ENCODE measurements around the gene UACA. TPM values are rescaled to one million over a fixed set of nuclear protein-coding genes. Genes with fewer than 3 reads are reported as not detected.

The UACA gene
- total and polyA plus RNA-seq, 9 of the 15 experiments (the other 6 are each of a cell fraction or from before 2014, with no cell fraction given): 0.06 to 0.33 (median 0.15) TPM; not detected in 5

DNA sequence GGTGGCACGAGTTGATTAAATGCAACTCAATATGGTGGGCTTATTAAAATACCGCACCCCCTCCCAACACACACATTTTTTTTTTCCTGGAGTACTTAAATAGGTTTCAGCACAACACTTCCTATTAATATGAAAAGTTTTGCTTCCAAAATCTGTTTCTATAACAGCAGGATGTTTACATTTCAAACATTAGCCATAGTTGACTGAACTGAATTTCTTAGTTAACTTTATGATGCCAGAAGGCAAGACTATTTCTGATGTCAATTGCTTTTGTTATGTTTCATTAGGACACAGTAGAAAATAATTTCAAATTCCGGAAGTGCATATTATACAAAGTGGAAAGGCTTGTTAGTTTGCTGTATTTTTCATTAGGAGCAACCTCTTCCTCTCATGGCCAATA lies 104.7 kb downstream of the UACA start (continued):
- no peak for TF ChIP-seq YBX1 (IDR thresholded peaks at IDR 0.05)
- TF ChIP-seq, protein P1, sequence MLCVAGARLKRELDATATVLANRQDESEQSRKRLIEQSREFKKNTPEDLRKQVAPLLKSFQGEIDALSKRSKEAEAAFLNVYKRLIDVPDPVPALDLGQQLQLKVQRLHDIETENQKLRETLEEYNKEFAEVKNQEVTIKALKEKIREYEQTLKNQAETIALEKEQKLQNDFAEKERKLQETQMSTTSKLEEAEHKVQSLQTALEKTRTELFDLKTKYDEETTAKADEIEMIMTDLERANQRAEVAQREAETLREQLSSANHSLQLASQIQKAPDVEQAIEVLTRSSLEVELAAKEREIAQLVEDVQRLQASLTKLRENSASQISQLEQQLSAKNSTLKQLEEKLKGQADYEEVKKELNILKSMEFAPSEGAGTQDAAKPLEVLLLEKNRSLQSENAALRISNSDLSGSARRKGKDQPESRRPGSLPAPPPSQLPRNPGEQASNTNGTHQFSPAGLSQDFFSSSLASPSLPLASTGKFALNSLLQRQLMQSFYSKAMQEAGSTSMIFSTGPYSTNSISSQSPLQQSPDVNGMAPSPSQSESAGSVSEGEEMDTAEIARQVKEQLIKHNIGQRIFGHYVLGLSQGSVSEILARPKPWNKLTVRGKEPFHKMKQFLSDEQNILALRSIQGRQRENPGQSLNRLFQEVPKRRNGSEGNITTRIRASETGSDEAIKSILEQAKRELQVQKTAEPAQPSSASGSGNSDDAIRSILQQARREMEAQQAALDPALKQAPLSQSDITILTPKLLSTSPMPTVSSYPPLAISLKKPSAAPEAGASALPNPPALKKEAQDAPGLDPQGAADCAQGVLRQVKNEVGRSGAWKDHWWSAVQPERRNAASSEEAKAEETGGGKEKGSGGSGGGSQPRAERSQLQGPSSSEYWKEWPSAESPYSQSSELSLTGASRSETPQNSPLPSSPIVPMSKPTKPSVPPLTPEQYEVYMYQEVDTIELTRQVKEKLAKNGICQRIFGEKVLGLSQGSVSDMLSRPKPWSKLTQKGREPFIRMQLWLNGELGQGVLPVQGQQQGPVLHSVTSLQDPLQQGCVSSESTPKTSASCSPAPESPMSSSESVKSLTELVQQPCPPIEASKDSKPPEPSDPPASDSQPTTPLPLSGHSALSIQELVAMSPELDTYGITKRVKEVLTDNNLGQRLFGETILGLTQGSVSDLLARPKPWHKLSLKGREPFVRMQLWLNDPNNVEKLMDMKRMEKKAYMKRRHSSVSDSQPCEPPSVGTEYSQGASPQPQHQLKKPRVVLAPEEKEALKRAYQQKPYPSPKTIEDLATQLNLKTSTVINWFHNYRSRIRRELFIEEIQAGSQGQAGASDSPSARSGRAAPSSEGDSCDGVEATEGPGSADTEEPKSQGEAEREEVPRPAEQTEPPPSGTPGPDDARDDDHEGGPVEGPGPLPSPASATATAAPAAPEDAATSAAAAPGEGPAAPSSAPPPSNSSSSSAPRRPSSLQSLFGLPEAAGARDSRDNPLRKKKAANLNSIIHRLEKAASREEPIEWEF (CRISPR knock-in tag; IDR thresholded peaks at IDR 0.05): no peak
- TF ChIP-seq COPS2 (conservative IDR thresholded peaks at IDR 0.05): no peak
- TF ChIP-seq HEY1 (CRISPR knock-in tag; IDR thresholded peaks at IDR 0.05; ENCODE audit: borderline replicate concordance): no peak
- no peak for TF ChIP-seq TAF9B (IDR thresholded peaks at IDR 0.05; ENCODE audit: partially characterized antibody)
- no peak for TF ChIP-seq ZNF253 (CRISPR knock-in tag; conservative IDR thresholded peaks at IDR 0.05)
- no peak for TF ChIP-seq ZNF785 (CRISPR knock-in tag; IDR thresholded peaks at IDR 0.05)

DNA sequence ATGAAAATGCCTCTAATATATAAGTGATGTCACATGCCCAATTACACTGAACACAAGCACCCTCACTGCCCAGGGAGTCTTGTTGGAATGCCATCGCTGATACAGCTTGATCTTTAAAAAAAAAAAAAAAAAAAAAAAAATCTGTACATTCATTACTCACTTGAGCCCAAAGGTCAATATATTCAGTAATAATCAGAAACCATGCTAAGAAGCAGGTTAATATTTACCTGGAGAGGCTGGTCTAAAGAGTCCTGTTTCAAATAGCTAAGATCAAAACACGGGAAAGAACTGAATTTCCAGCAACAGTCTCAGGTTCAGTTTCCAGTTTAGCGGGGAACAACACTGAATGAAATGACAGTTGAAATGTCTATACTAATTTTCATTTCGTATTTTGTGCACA lies 109.9 kb downstream of the UACA start:
- DNase-seq (ENCODE audit: extremely low read depth in 1 of 4, low spot score in 3 of 4) (no peak), ATAC-seq (no peak), FAIRE-seq (no peak)
- ChIA-PET CTCF (ENCODE audit: low intra/inter-chr PET ratio) (no interaction called here), POLR2A (no interaction called here)
- 0% methylated on average over 4 of the region's 4 CpGs for WGBS (ENCODE audit: insufficient coverage, low coverage, missing lambda C conversion rate)
- Histone ChIP-seq H3K36me3 (ENCODE audit: control insufficient read depth, insufficient read depth, low read length) (no peaks in the 10 kb centered on the region), H3K27me3 (ENCODE audit: control insufficient read depth in 2 of 2, insufficient read depth in 2 of 2, low read length in 2 of 2) (no peaks in the 10 kb centered on the region; a peak in 2 of 5 replicates), H3K9me1 (ENCODE audit: control insufficient read depth, insufficient read depth, low read length) (no peaks in the 10 kb centered on the region), H2AFZ (ENCODE audit: low read depth, low read length) (no peak overlapping the region), H3K4me3 (no peak overlapping the region), H3K4me2 (ENCODE audit: insufficient read depth, low read length) (no peak overlapping the region), H4K20me1 (replicated peaks; ENCODE audit: control insufficient read depth, insufficient read depth, low read length) (no peaks in the 10 kb centered on the region), H3K27ac (ENCODE audit: extremely low read depth, low read depth, low read length) (no peak overlapping the region), H3K79me2 (ENCODE audit: control insufficient read depth, insufficient read depth, low read length) (no peaks in the 10 kb centered on the region), H3K9ac (ENCODE audit: insufficient read depth in 1 of 2, low read depth in 2 of 2, low read length in 2 of 2) (no peak overlapping the region), H3K4me1 (replicated peaks in 1 of 2; ENCODE audit: control insufficient read depth in 2 of 2, insufficient read depth in 2 of 2, low read length in 2 of 2) (no peaks in the 10 kb centered on the region), H3K9me3 (replicated peaks; ENCODE audit: control insufficient read depth, insufficient read depth, low read depth, low read length) (no peaks in the 10 kb centered on the region)
- TF ChIP-seq GATAD2A (IDR thresholded peaks at IDR 0.05): no peak
- TF ChIP-seq, protein P2, sequence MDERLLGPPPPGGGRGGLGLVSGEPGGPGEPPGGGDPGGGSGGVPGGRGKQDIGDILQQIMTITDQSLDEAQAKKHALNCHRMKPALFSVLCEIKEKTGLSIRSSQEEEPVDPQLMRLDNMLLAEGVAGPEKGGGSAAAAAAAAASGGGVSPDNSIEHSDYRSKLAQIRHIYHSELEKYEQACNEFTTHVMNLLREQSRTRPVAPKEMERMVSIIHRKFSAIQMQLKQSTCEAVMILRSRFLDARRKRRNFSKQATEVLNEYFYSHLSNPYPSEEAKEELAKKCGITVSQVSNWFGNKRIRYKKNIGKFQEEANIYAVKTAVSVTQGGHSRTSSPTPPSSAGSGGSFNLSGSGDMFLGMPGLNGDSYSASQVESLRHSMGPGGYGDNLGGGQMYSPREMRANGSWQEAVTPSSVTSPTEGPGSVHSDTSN (CRISPR knock-in tag; IDR thresholded peaks at IDR 0.05; ENCODE audit: low read depth): no peak
- TF ChIP-seq, protein P2 (tag; conservative IDR thresholded peaks at IDR 0.05; ENCODE audit: low read depth): no peak
- BruUV-seq (replicated peaks): no TSS peak
- intact Hi-C loops (cut with micrococcal nuclease) (no loop called here), in situ Hi-C loops (cut with MboI) (no loop called here)

Measured in K562 (cell line).